Transverse colon (tissue), 4 donors: ENCODE data around the gene MRPL1. TPM values are rescaled to one million over a fixed set of nuclear protein-coding genes. Genes with fewer than 3 reads are reported as not detected.

Experiments used
- DNase-seq: peaks from one replicate; pipeline ENCODE4 v3.0.0-alpha.2; 2019
- H3K27ac ChIP-seq, 4 donors: fragments of 200-600 bp; sonication (generic); 2 replicates each; pipeline ENCODE4 v1.5.1; 2016 to 2018; ENCODE audit warnings: inconsistent platforms in 4 of 4
- H3K27me3 ChIP-seq: fragments of 200-600 bp; sonication (generic); 2 replicates; pipeline ENCODE4 v1.5.1; 2017; ENCODE audit warnings: inconsistent platforms
- H3K36me3 ChIP-seq, 4 donors: fragments of 200-600 bp; sonication (generic); 2 replicates each; pipeline ENCODE4 v1.5.1; 2017 to 2019; ENCODE audit warnings: inconsistent platforms in 4 of 4
- H3K4me1 ChIP-seq, 4 donors: fragments of 200-600 bp; sonication (generic); 2 replicates each; pipeline ENCODE4 v1.5.1; 2017 to 2020; ENCODE audit warnings: inconsistent platforms in 4 of 4
- H3K4me3 ChIP-seq, 4 donors: fragments of 200-600 bp; sonication (generic); 1 replicate in 1 of 4; 2 replicates in 3 of 4; pipeline versions ENCODE4 v1.5.1 to v1.6.1; 2017 to 2019; ENCODE audit warnings: inconsistent platforms in 4 of 4
- H3K9me3 ChIP-seq, 2 donors: fragments of 200-600 bp; sonication (generic); 2 replicates each; pipeline ENCODE4 v1.5.1; 2017 to 2019; ENCODE audit warnings: inconsistent platforms in 2 of 2
- EP300 ChIP-seq: sonication (generic); formaldehyde crosslinking; IDR thresholded peaks from one replicate; pipeline ENCODE4 v1.6.1; 2017; ENCODE audit warnings: antibody characterized with exemption, low read depth
- POLR2A ChIP-seq: fragments of 450-650 bp; IDR thresholded peaks from one replicate; pipeline ENCODE4 v1.6.1; 2016; ENCODE audit warnings: antibody characterized with exemption, mild to moderate bottlenecking, moderate library complexity
- POLR2AphosphoS5 ChIP-seq, 3 donors: sonication (generic); formaldehyde crosslinking; IDR thresholded peaks; one replicate each; pipeline ENCODE4 v1.6.1; 2016; ENCODE audit warnings: antibody characterized with exemption in 3 of 3
- WGBS, 2 donors: methylation state at CpG; one replicate each; pipeline ENCODE4 v1.1.5; 2018; ENCODE audit warnings: low coverage in 1 of 2; 5-methylcytosine and 5-hydroxymethylcytosine counted together
- in situ Hi-C, 4 donors: fragments of 200-750 bp; cut with MboI; loops; one replicate each; pipeline versions ENCODE4 v1.15.0 to v1.15.1; 2017; ENCODE audit warnings: low sequenced_read_pairs in 3 of 4, low pct_ligation_motif_present in 1 of 4, low pct_unique_long_range_greater_than_20kb in 1 of 4
- intact Hi-C: fragments of 100-400 bp; cut with DNase I; formaldehyde crosslinking; loops from one replicate; pipeline ENCODE4 v1.15.1; 2023; ENCODE audit warnings: low total_unique reads
- small RNA-seq, 4 donors: library from RNA; depleted of rRNA; stranded (forward); fragments of <200 nt; gene quantifications; one replicate each; pipeline ENCODE3, GENCODE V24; 2016
- total RNA-seq, 4 donors: library from RNA; depleted of rRNA; stranded (reverse); fragments of >200 nt; gene quantifications; one replicate each; pipeline ENCODE4 v1.1.0, GENCODE V29; 2016
- TF ChIP-seq, protein P1 (sequence below), 5 experiments: fragments of 200-600 bp in 3 of 5; fragments of 450-650 bp in 2 of 5; sonication (generic) in 3 of 5; IDR thresholded peaks; 1 replicate in 2 of 5; 2 replicates in 3 of 5; pipeline ENCODE4 v1.5.1; 2016 to 2017; ENCODE audit warnings: antibody characterized with exemption in 5 of 5, inconsistent platforms in 3 of 5, mild to moderate bottlenecking in 2 of 5, moderate library complexity in 1 of 5

MRPL1 gene
- total RNA-seq, 4 donors from 2014 or later: 3.7 to 31.8 (median 19.6) TPM

DNA sequence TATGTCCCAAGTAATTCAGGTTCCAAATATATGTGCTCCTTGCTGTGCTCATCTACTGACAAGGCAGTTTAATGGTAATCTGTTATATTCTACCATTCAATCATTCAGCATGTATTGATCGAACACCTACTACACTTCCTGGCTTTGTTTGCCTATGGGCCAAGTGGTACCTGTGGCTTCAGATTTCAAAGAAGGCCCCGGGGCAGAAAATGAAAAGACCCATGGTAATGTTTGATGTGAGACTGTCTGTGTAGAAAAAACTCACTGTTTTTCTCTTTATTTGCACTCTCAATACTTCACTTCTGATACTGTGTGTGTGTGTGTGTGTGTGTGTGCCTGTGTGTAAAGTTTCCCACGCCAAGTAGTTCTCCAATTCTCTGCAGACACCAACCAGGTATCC, 133.4 kb downstream of the MRPL1 start:
- Histone ChIP-seq H3K27ac (no peak overlapping the region), H3K27me3 (no peaks in the 10 kb centered on the region), H3K4me3 (no peak overlapping the region), H3K9me3 (no peaks in the 10 kb centered on the region), H3K4me1 (no peaks in the 10 kb centered on the region), H3K36me3 (no peaks in the 10 kb centered on the region)
- TF ChIP-seq, protein P1, sequence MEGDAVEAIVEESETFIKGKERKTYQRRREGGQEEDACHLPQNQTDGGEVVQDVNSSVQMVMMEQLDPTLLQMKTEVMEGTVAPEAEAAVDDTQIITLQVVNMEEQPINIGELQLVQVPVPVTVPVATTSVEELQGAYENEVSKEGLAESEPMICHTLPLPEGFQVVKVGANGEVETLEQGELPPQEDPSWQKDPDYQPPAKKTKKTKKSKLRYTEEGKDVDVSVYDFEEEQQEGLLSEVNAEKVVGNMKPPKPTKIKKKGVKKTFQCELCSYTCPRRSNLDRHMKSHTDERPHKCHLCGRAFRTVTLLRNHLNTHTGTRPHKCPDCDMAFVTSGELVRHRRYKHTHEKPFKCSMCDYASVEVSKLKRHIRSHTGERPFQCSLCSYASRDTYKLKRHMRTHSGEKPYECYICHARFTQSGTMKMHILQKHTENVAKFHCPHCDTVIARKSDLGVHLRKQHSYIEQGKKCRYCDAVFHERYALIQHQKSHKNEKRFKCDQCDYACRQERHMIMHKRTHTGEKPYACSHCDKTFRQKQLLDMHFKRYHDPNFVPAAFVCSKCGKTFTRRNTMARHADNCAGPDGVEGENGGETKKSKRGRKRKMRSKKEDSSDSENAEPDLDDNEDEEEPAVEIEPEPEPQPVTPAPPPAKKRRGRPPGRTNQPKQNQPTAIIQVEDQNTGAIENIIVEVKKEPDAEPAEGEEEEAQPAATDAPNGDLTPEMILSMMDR (IDR thresholded peaks at IDR 0.05): no peak
- TF ChIP-seq POLR2A (no peak), POLR2AphosphoS5 (IDR thresholded peaks at IDR 0.05) (no peak), EP300 (no peak)
- no peak for DNase-seq
- in situ Hi-C loops: no loop called here
- intact Hi-C loops: no loop called here
- 43 to 44% methylated on average over 3 of the region's 3 CpGs for WGBS, 2 donors

DNA sequence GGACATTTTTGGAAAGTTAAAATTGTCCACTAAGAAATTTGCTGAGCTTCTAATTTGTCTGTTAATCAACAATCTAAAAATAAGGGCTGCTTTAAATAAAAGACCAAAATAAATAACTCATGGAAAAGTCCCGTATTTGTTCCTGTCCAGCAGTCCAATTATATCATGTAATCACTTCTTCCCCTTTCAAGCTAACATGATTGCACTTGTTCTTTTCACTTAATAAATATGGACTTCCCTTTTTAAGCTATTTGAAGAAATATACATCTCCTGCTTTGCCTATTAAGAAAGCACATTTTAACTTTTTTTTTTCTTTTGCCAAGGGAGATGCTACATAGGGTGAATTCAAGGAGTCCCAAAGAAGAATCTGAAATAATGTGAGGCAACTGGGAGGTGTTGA, 138.9 kb downstream of the MRPL1 start:
- Histone ChIP-seq H3K9me3 (no peaks in the 10 kb centered on the region), H3K4me1 (no peaks in the 10 kb centered on the region), H3K36me3 (no peaks in the 10 kb centered on the region), H3K27me3 (no peaks in the 10 kb centered on the region), H3K4me3 (no peak overlapping the region), H3K27ac (no peak overlapping the region)
- in situ Hi-C loops (no loop called here), intact Hi-C loops (loop anchor here (5.0 kb wide), 1 partner anchor 1094 kb away; no protein-coding TSS in a partner anchor)
- TF ChIP-seq, protein P1 (IDR thresholded peaks at IDR 0.05): no peak
- TF ChIP-seq POLR2AphosphoS5 (IDR thresholded peaks at IDR 0.05) (no peak), EP300 (no peak), POLR2A (no peak)
- 50 to 53% methylated on average over 1 of the region's 1 CpG for WGBS, 2 donors
- no peak for DNase-seq

DNA sequence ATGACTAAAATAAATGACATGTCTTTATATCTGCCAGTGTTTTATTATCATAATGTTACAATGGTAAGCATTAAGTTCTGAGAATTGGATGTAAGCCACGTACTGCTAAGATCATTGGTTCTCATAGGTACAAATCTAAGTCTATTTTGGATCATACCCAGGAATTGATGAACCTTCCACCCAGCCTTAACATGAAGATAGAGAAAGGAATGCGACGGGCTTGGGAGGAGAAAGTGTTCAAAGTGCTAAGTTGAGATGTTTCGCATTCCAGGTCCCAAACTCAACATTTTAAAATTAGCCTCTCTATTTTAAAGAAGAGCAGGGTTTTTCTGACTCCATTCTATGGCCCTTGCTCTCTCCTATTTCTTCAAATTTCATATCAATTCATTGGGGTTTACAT, 139.6 kb downstream of the MRPL1 start:
- H3K4me1 ChIP-seq: no peaks in the 10 kb centered on the region
- intact Hi-C loops (loop anchor here (5.0 kb wide), 1 partner anchor 1095 kb away; no protein-coding TSS in a partner anchor), in situ Hi-C loops (no loop called here)
- no peak overlapping the region for H3K4me3 ChIP-seq
- H3K27me3 ChIP-seq: no peaks in the 10 kb centered on the region
- no peak for DNase-seq
- H3K27ac ChIP-seq: no peak overlapping the region
- TF ChIP-seq POLR2AphosphoS5 (IDR thresholded peaks at IDR 0.05) (no peak), POLR2A (no peak), EP300 (no peak)
- TF ChIP-seq, protein P1 (IDR thresholded peaks at IDR 0.05): no peak
- no peaks in the 10 kb centered on the region for H3K9me3 ChIP-seq
- 72 to 73% methylated on average over 4 of the region's 4 CpGs for WGBS, 2 donors
- no peaks in the 10 kb centered on the region for H3K36me3 ChIP-seq

Small RNAs within 50 kb of the gene (small RNA-seq; reads per million reads assigned to genes)
- gene AC112225.1: 0 reads per million in 4 donors

Other genes starting within 250 kb of the MRPL1 start
- gene CNOT6L, start 43.5 kb upstream of the MRPL1 start, total RNA-seq: 10 to 100 TPM in 2 of 4 donors, 1 to 10 TPM in 2; 2.2 to 30.5 (median 14.9) TPM
- 1 to 10 TPM; 1.8 to 9.7 (median 3.1) TPM for gene FRAS1, start 194.5 kb downstream of the MRPL1 start, total RNA-seq